Gastrocnemius medialis (tissue), 4 donors: ENCODE results near the gene ARL5C.

ENCODE experiments used
- CTCF ChIP-seq, 5 experiments: fragments of 450-650 bp in 3 of 5; fragments of 200-600 bp in 2 of 5; sonication (generic) in 2 of 5; IDR thresholded peaks in 4 of 5; conservative IDR thresholded peaks in 1 of 5; 1 replicate in 4 of 5; 2 replicates in 1 of 5; pipeline ENCODE4 v1.5.1; 2016 to 2019; ENCODE audit warnings: antibody characterized with exemption in 5 of 5, mild to moderate bottlenecking in 3 of 5, moderate library complexity in 3 of 5
- POLR2A ChIP-seq, 2 donors: fragments of 450-650 bp; IDR thresholded peaks; one replicate each; pipeline ENCODE4 v1.6.1; 2017; ENCODE audit warnings: antibody characterized with exemption in 2 of 2, mild to moderate bottlenecking in 2 of 2, moderate library complexity in 2 of 2

- no peak for TF ChIP-seq CTCF (IDR thresholded peaks at IDR 0.05 in 4 of 5, conservative IDR thresholded peaks at IDR 0.05 in 1 of 5)
- TF ChIP-seq POLR2A (IDR thresholded peaks at IDR 0.05) = no peak
Observed at GRCh38 chr17:39198186-39198566, 32.2 kb upstream of the ARL5C start.
